Liver (tissue), 9 donors: Measurements from ENCODE around the gene MAPK6. TPM values are rescaled to one million over a fixed set of nuclear protein-coding genes. Genes with fewer than 3 reads are reported as not detected.

ENCODE experiments used
- DNase-seq: peaks from one replicate; pipeline ENCODE4 v3.0.0-alpha.2; 2017; ENCODE audit warnings: low spot score
- H3K27ac ChIP-seq, 2 donors: one replicate each; pipeline ENCODE4 v1.7.0; 2013; ENCODE audit warnings: inconsistent platforms in 2 of 2, low read length in 2 of 2, control low read depth in 1 of 2, low read depth in 1 of 2, mild to moderate bottlenecking in 1 of 2
- H3K27me3 ChIP-seq, 4 donors: one replicate each; pipeline versions ENCODE4 v1.6.1 to v1.7.0; 2013; ENCODE audit warnings: low read length in 3 of 4, inconsistent platforms in 1 of 4, mild to moderate bottlenecking in 1 of 4, moderate library complexity in 1 of 4; ENCODE audit not compliant: control insufficient read depth in 4 of 4, insufficient read depth in 4 of 4
- H3K36me3 ChIP-seq, 4 donors: one replicate each; pipeline versions ENCODE4 v1.6.1 to v1.7.0; 2013; ENCODE audit warnings: low read length in 3 of 4, mild to moderate bottlenecking in 3 of 4, low read depth in 1 of 4, moderate library complexity in 1 of 4; ENCODE audit not compliant: control insufficient read depth in 4 of 4, insufficient read depth in 3 of 4
- H3K4me1 ChIP-seq, 4 donors: one replicate each; pipeline versions ENCODE4 v1.6.1 to v1.7.0; 2013; ENCODE audit warnings: low read length in 3 of 4, mild to moderate bottlenecking in 3 of 4, moderate library complexity in 1 of 4; ENCODE audit not compliant: control insufficient read depth in 4 of 4, insufficient read depth in 4 of 4
- H3K4me3 ChIP-seq, 3 donors: one replicate each; pipeline versions ENCODE4 v1.6.1 to v1.7.0; 2013; ENCODE audit warnings: low read length in 3 of 3, control low read depth in 1 of 3, low read depth in 1 of 3, mild to moderate bottlenecking in 1 of 3
- H3K9ac ChIP-seq, 2 donors: one replicate each; pipeline ENCODE4 v1.7.0; 2013; ENCODE audit warnings: low read length in 2 of 2, mild to moderate bottlenecking in 2 of 2, moderate library complexity in 2 of 2, control low read depth in 1 of 2, low read depth in 1 of 2
- H3K9me3 ChIP-seq, 4 donors: one replicate each; pipeline versions ENCODE4 v1.6.1 to v1.7.0; 2013; ENCODE audit warnings: low read length in 3 of 4; ENCODE audit not compliant: control insufficient read depth in 4 of 4
- EGR1 ChIP-seq, 2 donors: IDR thresholded peaks; 2 replicates each; pipeline ENCODE4 v1.6.1; 2016 to 2018; ENCODE audit warnings: antibody characterized with exemption in 2 of 2, low read depth in 2 of 2
- FOXA1 ChIP-seq: IDR thresholded peaks from 2 replicates; pipeline ENCODE4 v1.6.1; 2016; ENCODE audit warnings: antibody characterized with exemption
- FOXA2 ChIP-seq: IDR thresholded peaks from 2 replicates; pipeline ENCODE4 v1.6.1; 2016; ENCODE audit warnings: antibody characterized with exemption
- GABPA ChIP-seq, 2 donors: IDR thresholded peaks in 1 of 2; conservative IDR thresholded peaks in 1 of 2; 2 replicates each; pipeline ENCODE4 v1.6.1; 2016; ENCODE audit warnings: antibody characterized with exemption in 2 of 2, mild to moderate bottlenecking in 1 of 2, moderate library complexity in 1 of 2
- HNF4G ChIP-seq: IDR thresholded peaks from 2 replicates; pipeline ENCODE4 v1.6.1; 2016; ENCODE audit warnings: antibody characterized with exemption
- JUND ChIP-seq, 2 donors: IDR thresholded peaks; 2 replicates each; pipeline ENCODE4 v1.6.1; 2016; ENCODE audit warnings: antibody characterized with exemption in 2 of 2
- RAD21 ChIP-seq, 2 donors: IDR thresholded peaks; 2 replicates each; pipeline ENCODE4 v1.6.1; 2016; ENCODE audit warnings: antibody characterized with exemption in 2 of 2, mild to moderate bottlenecking in 2 of 2
- RXRA ChIP-seq, 2 donors: IDR thresholded peaks; 2 replicates each; pipeline ENCODE4 v1.6.1; 2017 to 2018; ENCODE audit warnings: antibody characterized with exemption in 2 of 2, mild to moderate bottlenecking in 1 of 2
- SP1 ChIP-seq: IDR thresholded peaks from 2 replicates; pipeline ENCODE4 v1.6.1; 2018; ENCODE audit warnings: antibody characterized with exemption, mild to moderate bottlenecking
- TAF1 ChIP-seq: conservative IDR thresholded peaks from 2 replicates; pipeline ENCODE4 v1.6.1; 2016; ENCODE audit warnings: antibody characterized with exemption, mild to moderate bottlenecking
- YY1 ChIP-seq: IDR thresholded peaks from 2 replicates; pipeline ENCODE4 v1.6.1; 2016; ENCODE audit warnings: antibody characterized with exemption, mild to moderate bottlenecking
- WGBS: extraction: QIAGEN DNeasy Blood & Tissue Kit; methylation state at CpG from one replicate; pipeline ENCODE4 v1.1.7; 2013; 5-methylcytosine and 5-hydroxymethylcytosine counted together
- polyA plus RNA-seq, 2 donors: library from polyadenylated mRNA; stranded (reverse) in 1 of 2; unstranded in 1 of 2; fragments of 200-250 nt in 1 of 2; fragments of >200 nt in 1 of 2; fragmentation: Nextera tagmentation in 1 of 2; extraction: Ambion mirVana in 1 of 2; gene quantifications; one replicate each; pipeline versions ENCODE4 v1.2.1 to v1.2.3, GENCODE V29; 2013 to 2015
- total RNA-seq, 2 donors: library from RNA; depleted of rRNA; stranded (reverse); fragments of >200 nt; gene quantifications; one replicate each; pipeline ENCODE4 v1.2.3, GENCODE V29; 2014
- TF ChIP-seq, protein P1 (sequence below): IDR thresholded peaks from 2 replicates; pipeline ENCODE4 v1.6.1; 2016; ENCODE audit warnings: antibody characterized with exemption, mild to moderate bottlenecking
- TF ChIP-seq, protein P2 (sequence below): IDR thresholded peaks from 2 replicates; pipeline ENCODE4 v1.6.1; 2016; ENCODE audit warnings: antibody characterized with exemption
- TF ChIP-seq, protein P3 (sequence below): IDR thresholded peaks from 2 replicates; pipeline ENCODE4 v1.6.1; 2016; ENCODE audit warnings: antibody characterized with exemption
- TF ChIP-seq, protein P4 (sequence below): fragments of 150-350 bp; IDR thresholded peaks from 2 replicates; pipeline ENCODE4 v1.5.1; 2017; ENCODE audit warnings: improper control_type of control experiment, low read depth, low read length; ENCODE audit not compliant: missing input control
- TF ChIP-seq, protein P5 (sequence below): IDR thresholded peaks from 2 replicates; pipeline ENCODE4 v1.6.1; 2016; ENCODE audit warnings: antibody characterized with exemption
- donor health status: healthy.
- donor health status: healthy.
- donor health status: healthy.
- donor health status: healthy.
- donor health status: healthy.

Gene MAPK6
- total and polyA plus RNA-seq, 4 donors, result 9.7 to 47.8 (median 32.1) TPM

DNA sequence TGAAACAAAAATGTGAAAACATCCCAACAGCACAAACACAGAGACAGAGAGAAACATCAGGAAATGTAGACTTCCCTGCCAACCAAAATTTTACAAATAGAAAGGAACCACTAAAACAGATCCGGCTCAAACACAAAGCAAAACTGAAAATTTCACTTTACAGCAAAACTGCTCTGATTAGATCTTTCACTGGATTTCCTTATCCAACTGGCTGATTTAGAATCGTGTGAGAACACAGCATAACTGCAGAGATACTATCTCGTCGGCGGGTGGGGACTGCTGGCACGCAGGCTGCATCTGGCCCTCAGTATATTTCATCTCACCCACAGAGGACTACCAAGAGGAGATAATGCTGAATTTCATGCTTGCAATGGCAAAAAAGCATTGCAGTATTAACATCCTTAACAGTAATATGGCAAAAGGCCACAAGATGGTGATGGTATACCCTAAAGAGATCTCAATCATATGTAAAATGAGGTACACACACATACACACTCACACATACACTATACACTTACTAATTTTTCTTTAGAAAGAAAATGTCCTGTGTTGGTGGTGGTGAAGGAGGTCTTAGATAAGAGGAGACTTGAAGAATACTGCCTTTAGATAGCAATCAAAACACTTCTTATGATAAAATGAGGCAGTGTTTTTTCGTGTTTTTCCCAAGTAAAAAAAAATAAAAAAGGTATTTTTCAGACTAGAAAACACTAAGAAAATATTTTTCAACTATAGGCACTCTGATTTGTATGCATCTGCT lies 36.8 kb upstream of the MAPK6 start:
- H3K9me3 ChIP-seq, result no peaks in the 10 kb centered on the region
- H3K36me3 ChIP-seq, result no peaks in the 10 kb centered on the region
- H3K27me3 ChIP-seq, result no peaks in the 10 kb centered on the region
- H3K9ac ChIP-seq, result peak overlapping the region; percentile 74 to 93
- H3K27ac ChIP-seq, result peak overlapping the region; percentile 67 to 79
- DNase-seq, result no peak
- WGBS, result 12% methylated on average over 7 of the region's 7 CpGs
- TF ChIP-seq GABPA (IDR thresholded peaks at IDR 0.05 in 1 of 2, conservative IDR thresholded peaks at IDR 0.05 in 1 of 2) (no peak), FOXA1 (no peak), SP1 (no peak), TAF1 (no peak), RXRA (IDR thresholded peaks at IDR 0.05) (no peak), JUND (IDR thresholded peaks at IDR 0.05) (no peak), RAD21 (IDR thresholded peaks at IDR 0.05) (peak; percentile 78 to 84), HNF4G (no peak), EGR1 (IDR thresholded peaks at IDR 0.05; ENCODE audit: low read depth in 2 of 2) (no peak), YY1 (no peak), FOXA2 (no peak)
- TF ChIP-seq, protein P1, sequence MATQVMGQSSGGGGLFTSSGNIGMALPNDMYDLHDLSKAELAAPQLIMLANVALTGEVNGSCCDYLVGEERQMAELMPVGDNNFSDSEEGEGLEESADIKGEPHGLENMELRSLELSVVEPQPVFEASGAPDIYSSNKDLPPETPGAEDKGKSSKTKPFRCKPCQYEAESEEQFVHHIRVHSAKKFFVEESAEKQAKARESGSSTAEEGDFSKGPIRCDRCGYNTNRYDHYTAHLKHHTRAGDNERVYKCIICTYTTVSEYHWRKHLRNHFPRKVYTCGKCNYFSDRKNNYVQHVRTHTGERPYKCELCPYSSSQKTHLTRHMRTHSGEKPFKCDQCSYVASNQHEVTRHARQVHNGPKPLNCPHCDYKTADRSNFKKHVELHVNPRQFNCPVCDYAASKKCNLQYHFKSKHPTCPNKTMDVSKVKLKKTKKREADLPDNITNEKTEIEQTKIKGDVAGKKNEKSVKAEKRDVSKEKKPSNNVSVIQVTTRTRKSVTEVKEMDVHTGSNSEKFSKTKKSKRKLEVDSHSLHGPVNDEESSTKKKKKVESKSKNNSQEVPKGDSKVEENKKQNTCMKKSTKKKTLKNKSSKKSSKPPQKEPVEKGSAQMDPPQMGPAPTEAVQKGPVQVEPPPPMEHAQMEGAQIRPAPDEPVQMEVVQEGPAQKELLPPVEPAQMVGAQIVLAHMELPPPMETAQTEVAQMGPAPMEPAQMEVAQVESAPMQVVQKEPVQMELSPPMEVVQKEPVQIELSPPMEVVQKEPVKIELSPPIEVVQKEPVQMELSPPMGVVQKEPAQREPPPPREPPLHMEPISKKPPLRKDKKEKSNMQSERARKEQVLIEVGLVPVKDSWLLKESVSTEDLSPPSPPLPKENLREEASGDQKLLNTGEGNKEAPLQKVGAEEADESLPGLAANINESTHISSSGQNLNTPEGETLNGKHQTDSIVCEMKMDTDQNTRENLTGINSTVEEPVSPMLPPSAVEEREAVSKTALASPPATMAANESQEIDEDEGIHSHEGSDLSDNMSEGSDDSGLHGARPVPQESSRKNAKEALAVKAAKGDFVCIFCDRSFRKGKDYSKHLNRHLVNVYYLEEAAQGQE, result no peak
- TF ChIP-seq, protein P2, sequence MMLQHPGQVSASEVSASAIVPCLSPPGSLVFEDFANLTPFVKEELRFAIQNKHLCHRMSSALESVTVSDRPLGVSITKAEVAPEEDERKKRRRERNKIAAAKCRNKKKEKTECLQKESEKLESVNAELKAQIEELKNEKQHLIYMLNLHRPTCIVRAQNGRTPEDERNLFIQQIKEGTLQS, result no peak
- TF ChIP-seq, protein P3, sequence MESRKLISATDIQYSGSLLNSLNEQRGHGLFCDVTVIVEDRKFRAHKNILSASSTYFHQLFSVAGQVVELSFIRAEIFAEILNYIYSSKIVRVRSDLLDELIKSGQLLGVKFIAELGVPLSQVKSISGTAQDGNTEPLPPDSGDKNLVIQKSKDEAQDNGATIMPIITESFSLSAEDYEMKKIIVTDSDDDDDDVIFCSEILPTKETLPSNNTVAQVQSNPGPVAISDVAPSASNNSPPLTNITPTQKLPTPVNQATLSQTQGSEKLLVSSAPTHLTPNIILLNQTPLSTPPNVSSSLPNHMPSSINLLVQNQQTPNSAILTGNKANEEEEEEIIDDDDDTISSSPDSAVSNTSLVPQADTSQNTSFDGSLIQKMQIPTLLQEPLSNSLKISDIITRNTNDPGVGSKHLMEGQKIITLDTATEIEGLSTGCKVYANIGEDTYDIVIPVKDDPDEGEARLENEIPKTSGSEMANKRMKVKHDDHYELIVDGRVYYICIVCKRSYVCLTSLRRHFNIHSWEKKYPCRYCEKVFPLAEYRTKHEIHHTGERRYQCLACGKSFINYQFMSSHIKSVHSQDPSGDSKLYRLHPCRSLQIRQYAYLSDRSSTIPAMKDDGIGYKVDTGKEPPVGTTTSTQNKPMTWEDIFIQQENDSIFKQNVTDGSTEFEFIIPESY, result no peak
- TF ChIP-seq, protein P4, sequence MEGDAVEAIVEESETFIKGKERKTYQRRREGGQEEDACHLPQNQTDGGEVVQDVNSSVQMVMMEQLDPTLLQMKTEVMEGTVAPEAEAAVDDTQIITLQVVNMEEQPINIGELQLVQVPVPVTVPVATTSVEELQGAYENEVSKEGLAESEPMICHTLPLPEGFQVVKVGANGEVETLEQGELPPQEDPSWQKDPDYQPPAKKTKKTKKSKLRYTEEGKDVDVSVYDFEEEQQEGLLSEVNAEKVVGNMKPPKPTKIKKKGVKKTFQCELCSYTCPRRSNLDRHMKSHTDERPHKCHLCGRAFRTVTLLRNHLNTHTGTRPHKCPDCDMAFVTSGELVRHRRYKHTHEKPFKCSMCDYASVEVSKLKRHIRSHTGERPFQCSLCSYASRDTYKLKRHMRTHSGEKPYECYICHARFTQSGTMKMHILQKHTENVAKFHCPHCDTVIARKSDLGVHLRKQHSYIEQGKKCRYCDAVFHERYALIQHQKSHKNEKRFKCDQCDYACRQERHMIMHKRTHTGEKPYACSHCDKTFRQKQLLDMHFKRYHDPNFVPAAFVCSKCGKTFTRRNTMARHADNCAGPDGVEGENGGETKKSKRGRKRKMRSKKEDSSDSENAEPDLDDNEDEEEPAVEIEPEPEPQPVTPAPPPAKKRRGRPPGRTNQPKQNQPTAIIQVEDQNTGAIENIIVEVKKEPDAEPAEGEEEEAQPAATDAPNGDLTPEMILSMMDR, result peak; percentile 46
- TF ChIP-seq, protein P5, sequence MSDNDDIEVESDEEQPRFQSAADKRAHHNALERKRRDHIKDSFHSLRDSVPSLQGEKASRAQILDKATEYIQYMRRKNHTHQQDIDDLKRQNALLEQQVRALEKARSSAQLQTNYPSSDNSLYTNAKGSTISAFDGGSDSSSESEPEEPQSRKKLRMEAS, result no peak
- peak overlapping the region in 2 of 3 donors; percentile 2 to 33 for H3K4me3 ChIP-seq
- H3K4me1 ChIP-seq, result peaks cover 0 to 11% (median 10%) of the 10 kb centered on the region in 4 donors
